GM18861 (cell line): ENCODE data around the gene MYH6.

Experiments
- ATAC-seq: cut with Tn5 transposase; IDR thresholded peaks from one replicate; pipeline ENCODE4 v1.9.1; 2021; ENCODE audit not compliant: unreplicated experiment

Gene MYH6

GRCh38 chr14:23379366-23380196 is 28.5 kb downstream of the MYH6 start:
- ATAC-seq, result no peak

GRCh38 chr14:23378612-23379220 is 29.4 kb downstream of the MYH6 start:
- ATAC-seq, result no peak

GRCh38 chr14:23377573-23378563 is 30.2 kb downstream of the MYH6 start:
- ATAC-seq, result no peak

GRCh38 chr14:23377198-23377550 is 30.9 kb downstream of the MYH6 start:
- ATAC-seq, result no peak

- no peak for ATAC-seq
These were observed 31.4 kb downstream of the MYH6 start, which contains the start of gene CMTM5 for GRCh38 chr14:23376482-23377197. CMTM5 (plus strand) TSS chr14:23377046; CDS start chr14:23377252, 206 bp downstream.

- ATAC-seq, result no peak
These were observed 32.4 kb downstream of the MYH6 start for GRCh38 chr14:23375527-23376251.

- ATAC-seq, result no peak
These were observed 35.0 kb downstream of the MYH6 start for GRCh38 chr14:23373041-23373440.

GRCh38 chr14:23372509-23372908 is 35.6 kb downstream of the MYH6 start, which contains the start of gene IL25:
IL25 (plus strand) TSS chr14:23372809.
- ATAC-seq, result no peak

GRCh38 chr14:23371865-23372264 is 36.2 kb downstream of the MYH6 start:
- no peak for ATAC-seq

- ATAC-seq, result no peak
These were observed 37.9 kb downstream of the MYH6 start for GRCh38 chr14:23370221-23370620.

- no peak for ATAC-seq
These were observed 41.6 kb downstream of the MYH6 start for GRCh38 chr14:23366426-23366921.

- ATAC-seq, result no peak
These were observed 42.2 kb downstream of the MYH6 start for GRCh38 chr14:23365732-23366425.

GRCh38 chr14:23365036-23365731 is 42.9 kb downstream of the MYH6 start, which contains the start of gene EFS:
EFS (minus strand) TSS chr14:23365172; CDS start chr14:23365025, 147 bp downstream.
- ATAC-seq, result no peak

GRCh38 chr14:23364164-23365035 is 43.7 kb downstream of the MYH6 start:
- no peak for ATAC-seq

- no peak for ATAC-seq
These were observed 45.9 kb downstream of the MYH6 start for GRCh38 chr14:23362200-23362599.

GRCh38 chr14:23361763-23362162 is 46.3 kb downstream of the MYH6 start:
- ATAC-seq, result no peak

- no peak for ATAC-seq
These were observed 46.8 kb downstream of the MYH6 start for GRCh38 chr14:23361320-23361719.
